Stimulated activated CD4-positive, alpha-beta T cell treated with anti-CD3 and anti-CD28 coated beads, Interleukin-4, amount 100 ng/mL, for 48 hours (primary cell): ENCODE data around the gene AGTPBP1.
"Not testable (repeated sequence)": the region's sequence is repeated elsewhere in the genome, so short reads cannot be mapped to it uniquely, and the experiment has no call there.

ENCODE experiments used
- DNase-seq, 2 donors: peaks; one replicate each; pipeline ENCODE4 v3.0.0-alpha.2; 2020; ENCODE audit warnings: low read depth in 2 of 2

Gene AGTPBP1

GRCh38 chr9:85617141-85617670, 124.5 kb downstream of the AGTPBP1 start:
- DNase-seq: no peak

- no peak for DNase-seq
These were observed 126.0 kb downstream of the AGTPBP1 start for GRCh38 chr9:85615792-85616191.

DNA sequence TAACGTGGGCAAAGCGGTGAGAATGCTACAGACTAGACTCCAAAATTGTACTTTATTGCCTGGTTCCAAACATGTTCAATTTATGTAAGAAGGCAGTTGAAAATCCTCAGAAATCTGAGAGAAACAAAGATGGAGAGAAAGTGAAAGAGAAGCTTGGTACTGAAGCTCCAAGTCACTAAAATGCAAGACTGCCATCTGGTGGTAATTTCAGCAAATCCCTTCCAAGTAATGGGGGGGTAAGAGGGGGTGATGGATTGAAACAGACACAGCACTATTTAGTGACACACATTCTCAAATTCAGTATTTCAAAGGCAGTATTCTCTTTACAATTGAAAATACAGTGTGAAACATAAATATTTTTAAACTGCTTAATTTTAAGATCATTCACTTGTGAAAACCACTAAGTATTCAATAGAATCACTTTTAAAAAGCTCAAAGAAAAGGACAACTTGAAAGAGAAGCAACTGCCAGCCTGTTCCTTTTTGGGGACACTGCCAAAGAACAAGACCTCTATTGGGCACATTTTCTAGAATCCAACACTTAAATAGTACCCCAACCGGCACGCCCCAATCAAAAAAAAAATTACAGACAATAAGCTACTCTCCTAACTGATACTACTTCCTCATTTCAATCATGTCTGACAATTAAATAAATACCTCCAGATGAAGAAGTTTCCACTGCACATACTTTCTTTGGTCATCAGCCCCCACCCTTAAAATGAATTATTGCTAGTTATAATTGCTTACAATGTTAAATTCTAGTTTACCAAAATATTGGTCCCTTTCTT, 131.5 kb downstream of the AGTPBP1 start:
- DNase-seq: peak in 1 of 2 donors; percentile 23

- DNase-seq: no peak
These were observed 135.8 kb downstream of the AGTPBP1 start for GRCh38 chr9:85605905-85606304.

DNA sequence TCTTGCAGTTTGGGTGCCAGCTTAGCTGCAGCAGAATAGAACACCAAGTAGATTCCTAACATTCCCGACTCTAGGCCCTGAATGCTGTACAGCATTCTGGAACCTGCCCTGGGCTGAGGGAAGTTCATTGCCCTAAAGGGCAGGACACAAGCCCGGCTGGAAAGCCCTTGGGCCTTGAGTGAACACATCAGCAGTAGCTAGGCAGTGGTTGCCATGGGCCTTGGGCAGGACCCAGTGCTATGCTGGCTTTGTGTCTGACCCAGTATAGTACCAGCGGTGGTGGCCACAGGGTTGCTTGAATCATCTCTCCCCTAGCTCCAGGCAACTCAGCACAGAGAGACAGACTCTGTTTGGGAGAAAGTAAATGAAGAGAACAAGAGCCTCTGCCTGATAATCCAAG, 137.8 kb downstream of the AGTPBP1 start:
- no peak for DNase-seq

GRCh38 chr9:85602742-85603141, 139.0 kb downstream of the AGTPBP1 start:
- no peak for DNase-seq

DNA sequence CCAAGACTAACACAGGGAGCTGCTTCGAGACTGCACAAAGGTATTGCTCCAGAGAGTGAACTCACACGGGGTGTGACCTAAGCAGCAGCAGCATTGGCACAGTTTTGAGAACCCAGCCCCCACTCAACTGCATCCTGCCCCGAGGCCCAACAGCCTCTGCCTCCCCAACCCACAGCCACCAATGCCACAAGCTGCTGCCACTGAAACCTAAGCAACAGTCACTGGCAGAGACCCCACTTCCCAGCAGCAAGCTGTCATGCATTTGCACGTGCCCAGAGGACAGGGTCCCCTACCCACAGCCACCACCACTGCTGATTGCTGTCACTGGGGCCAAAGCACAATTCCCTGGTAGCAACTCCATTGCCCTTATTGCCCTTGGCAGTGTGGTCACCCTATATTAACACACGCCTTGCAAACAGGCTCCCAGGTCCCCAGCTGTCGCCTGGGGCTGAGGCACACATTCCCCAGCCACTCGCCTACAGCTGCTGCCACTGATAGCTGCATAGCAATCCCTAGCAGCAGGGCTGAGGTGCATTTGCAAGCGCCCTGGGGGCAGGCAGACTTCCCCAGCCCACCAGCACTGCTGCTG, 141.0 kb downstream of the AGTPBP1 start:
- no peak for DNase-seq

- DNase-seq: no peak
These were observed 142.1 kb downstream of the AGTPBP1 start for GRCh38 chr9:85599540-85600105.

DNA sequence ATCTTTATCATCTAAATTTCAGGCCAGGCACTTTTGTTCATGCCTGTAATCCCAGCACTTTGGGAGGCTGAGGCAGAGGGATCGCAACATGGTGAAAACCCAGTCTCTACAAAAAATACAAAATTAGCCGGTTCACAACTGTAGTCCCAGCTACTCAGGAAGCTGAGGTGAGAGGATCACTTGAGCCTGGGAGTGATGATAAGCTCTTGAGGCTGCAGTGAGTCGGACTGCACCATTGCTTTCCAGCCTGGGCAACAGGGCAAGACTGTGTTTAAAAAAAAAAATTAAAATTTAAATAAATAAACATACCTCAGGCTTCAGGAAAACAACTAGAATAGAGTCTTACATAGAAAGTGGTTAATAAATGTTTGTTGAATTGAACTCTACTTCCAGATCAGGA, 147.4 kb downstream of the AGTPBP1 start:
- DNase-seq: no peak

GRCh38 chr9:85586684-85587083, 155.1 kb downstream of the AGTPBP1 start:
- DNase-seq: no peak

DNA sequence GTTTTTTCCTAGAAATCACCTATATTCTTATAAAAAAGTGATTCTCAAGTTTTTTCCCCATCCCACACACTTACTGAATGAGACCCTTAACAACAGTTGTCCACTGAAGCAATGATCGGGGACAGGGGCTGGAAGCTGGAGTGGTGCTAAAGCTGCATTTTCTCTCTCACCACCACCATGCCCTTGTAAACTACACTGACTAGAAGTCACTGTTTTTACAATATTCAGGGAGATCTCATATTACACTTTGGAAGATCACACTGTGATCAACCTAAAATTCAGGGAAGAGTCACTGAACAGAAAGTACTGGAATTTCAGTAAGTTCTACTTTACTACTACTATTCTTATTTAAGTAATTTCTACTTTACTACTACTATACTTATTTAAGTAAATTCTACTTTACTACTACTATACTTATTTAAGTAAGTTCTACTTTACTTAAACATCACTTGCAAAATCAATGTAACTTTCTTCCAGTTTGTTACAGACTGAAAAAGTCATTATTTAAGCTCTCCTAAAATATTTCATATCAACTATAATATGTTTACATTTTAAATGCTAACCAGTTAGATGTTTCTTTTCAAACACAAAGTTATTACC, 164.3 kb downstream of the AGTPBP1 start:
- no peak for DNase-seq

DNA sequence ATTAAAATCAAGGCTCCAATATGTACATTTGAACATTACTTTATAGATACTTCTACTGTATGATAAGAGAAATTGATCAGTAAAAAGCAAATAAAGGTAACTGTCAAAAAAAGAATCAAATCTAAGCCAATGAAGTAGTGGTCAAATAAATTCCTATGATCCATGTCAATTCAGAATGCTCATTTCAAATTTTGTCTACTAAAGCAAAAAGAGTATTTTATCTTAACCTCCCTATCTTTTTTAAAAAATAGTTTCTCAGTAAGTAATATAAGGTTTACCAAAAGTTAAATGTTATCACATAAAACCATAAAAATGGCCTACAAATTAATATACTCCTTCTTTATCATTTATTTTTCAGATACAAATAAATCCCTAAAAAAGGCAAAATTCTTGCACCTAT, 165.9 kb downstream of the AGTPBP1 start:
- DNase-seq: no peak

DNA sequence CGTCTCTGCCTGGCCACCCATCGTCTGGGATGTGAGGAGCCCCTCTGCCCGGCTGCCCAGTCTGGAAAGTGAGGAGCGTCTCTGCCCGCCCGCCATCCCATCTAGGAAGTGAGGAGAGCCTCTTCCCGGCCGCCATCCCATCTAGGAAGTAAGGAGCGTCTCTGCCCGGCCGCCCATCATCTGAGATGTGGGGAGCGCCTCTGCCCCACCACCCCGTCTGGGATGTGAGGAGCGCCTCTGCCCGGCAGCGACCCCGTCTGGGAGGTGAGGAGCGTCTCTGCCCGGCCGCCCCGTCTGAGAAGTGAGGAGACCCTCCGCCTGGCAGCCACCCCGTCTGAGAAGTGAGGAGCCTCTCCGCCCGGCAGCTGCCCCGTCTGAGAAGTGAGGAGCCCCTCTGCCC, 168.2 kb downstream of the AGTPBP1 start:
- not testable (repeated sequence) for DNase-seq

DNA sequence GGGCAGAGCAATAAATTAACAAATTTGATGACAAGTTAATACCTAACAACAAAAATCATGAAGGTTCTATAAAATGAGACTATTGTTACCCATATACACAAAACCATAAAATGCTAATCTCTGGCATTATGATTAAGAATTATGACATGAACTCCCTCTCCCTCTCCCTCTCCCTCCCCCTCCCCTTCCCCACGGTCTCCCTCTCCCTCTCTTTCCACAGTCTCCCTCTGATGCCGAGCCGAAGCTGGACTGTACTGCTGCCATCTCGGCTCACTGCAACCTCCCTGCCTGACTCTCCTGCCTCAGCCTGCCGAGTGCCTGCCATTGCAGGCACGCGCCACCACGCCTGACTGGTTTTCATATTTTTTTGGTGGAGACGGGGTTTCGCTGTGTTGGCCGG, 168.8 kb downstream of the AGTPBP1 start:
- DNase-seq: not testable (repeated sequence)

DNA sequence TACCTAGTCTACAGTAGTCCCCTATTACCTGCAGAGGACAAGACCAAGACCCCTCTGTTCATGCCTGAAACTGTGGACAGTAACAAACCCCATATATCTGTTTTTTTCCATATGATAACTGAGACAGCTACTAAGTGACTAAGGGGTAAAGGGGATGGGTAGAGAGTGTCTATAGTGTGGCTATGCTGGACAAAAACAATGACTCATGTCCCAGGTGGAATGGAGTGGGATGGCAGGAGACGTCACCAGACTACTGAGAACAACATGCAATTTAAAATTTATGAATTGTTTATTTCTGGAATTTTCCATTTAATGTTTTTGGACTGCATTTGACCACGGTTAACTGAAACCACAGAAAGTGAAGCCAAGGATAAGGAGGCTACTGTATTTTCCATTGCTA, 171.8 kb downstream of the AGTPBP1 start:
- no peak for DNase-seq

GRCh38 chr9:85559526-85559925, 182.2 kb downstream of the AGTPBP1 start:
- no peak for DNase-seq

DNA sequence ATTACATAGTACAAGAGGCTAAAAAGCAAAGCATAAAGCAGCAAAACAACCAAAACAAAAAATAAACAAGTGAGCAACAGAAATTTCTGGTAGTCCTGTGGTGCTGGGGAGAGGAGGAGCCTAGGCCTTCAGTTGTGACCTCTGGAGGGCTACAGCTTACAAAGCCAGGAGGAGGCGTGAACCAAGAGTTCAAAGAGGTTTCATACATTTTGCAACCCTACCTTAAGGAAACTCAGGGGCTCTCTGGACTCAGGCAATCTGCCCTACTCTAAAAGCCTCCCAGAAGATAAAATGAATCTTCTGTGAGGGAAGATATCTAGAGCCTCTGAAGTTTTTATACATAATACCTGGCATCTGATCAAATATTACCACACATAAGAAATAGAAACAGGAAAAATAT, 187.4 kb downstream of the AGTPBP1 start:
- no peak for DNase-seq

DNA sequence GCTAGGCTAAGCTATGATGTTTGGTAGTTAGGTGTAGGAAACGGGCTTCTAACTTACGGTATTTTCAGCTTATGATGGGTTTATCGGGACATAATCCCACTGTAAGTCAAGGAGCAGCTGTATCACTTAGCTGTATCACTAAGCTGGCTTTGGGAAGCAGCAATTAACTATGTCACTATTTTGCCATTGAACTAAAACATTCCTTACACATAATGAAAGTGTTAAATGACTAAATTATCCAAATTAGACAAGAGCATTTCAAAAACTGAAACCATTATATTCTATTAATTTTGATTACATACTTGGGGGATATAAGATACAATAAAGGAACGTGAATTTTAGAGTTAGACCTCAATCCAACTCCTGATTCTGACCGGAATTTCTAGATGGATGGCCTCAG, 188.3 kb downstream of the AGTPBP1 start:
- no peak for DNase-seq

GRCh38 chr9:85547599-85547998, 194.2 kb downstream of the AGTPBP1 start:
- no peak for DNase-seq

DNA sequence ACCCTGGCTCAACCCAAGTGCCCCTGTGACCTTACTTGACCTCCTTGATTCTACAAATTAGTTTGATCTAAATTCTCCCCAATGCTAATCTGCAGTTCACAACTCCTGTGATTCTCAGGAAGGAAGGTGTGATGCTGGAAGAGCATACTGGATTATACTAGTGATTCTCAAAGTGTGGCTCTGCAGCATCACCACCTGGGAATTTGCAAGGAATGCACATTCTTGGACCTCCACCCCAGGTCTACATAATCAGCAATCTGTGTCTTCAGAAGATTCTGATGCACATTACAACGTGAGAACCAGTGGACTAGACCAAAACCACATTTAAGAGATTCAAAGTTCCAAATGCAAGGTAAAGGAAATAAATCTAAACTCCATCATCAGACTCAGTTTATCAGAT, 198.6 kb downstream of the AGTPBP1 start:
- no peak for DNase-seq

DNA sequence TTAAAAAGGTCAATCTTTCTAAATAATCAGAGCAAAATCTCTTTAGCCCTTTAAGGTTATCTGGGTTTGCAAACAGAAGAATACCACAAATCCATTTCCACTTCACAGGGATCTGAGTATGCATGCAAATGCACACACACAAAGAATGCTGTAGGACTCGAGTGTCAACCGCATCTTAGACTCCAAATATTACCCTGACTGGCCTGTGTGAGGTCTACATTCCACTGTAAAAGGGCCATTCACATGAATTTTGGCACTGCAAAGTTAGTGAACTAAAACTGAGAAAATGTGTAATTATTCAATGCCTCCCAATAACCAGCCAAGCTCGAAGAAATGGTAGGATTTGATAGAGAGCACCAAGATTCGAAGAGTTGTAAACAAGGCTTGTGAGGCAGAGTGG, 199.9 kb downstream of the AGTPBP1 start:
- no peak for DNase-seq

DNA sequence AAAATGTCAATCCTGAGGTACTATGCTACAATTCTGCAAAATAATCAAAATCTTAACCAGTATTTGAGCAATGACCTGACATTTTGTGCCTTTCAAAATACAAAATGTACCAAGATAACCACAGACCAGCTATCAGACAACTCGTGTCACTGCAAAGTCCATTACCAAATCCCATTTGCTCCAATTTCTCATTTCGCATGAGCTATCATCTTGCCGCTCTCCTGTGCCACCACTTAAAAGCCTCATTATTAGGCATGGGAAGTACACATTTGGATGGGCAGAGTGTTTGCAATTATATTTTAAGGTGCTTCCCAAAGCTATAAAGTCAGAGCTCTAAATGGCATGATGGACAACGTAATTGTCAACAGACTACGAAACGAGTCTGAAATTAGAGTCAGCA, 205.2 kb downstream of the AGTPBP1 start:
- no peak for DNase-seq

DNA sequence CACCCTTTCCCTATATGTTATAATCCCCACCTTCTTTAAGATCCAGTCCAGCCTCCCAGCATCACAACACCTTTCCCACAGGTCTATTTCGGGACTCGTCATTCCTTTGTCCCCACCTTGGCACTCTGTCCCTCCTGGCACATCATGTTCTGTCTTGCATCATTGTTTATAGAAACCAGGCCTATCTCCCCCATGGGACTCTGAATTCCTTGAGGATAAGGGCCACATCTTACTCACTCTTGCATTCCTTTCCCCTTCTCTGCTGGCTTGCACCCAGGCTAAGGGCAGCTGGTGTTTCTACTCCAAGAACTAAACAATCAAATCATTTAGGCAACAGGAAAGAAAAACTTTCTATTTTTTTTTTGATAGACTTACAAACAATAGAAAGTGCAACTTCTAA, 205.7 kb downstream of the AGTPBP1 start:
- no peak for DNase-seq
